SK-N-SH (cell line): ENCODE results near the gene ZNF467. TPM values are rescaled to one million over a fixed set of nuclear protein-coding genes. Genes with fewer than 3 reads are reported as not detected.

Source experiments
- CTCF ChIA-PET: fragments of 300-600, 350-600 bp; formaldehyde crosslinking; extraction: SDS; loops from one replicate; lab custom pipeline; 2021; lab: Yijun Ruan, JAX
- POLR2A ChIA-PET: fragments of 350-600 bp; sonication (Branson Sonifier 250); formaldehyde crosslinking; extraction: SDS; loops from one replicate; lab custom pipeline; 2020; ENCODE audit warnings: antibody characterized with exemption, inconsistent platforms; lab: Yijun Ruan, JAX
- DNase-seq: peaks from one replicate; pipeline ENCODE4 v3.0.0; 2012
- H2AFZ ChIP-seq: fragments of 200-600 bp; sonication (generic); 2 replicates; pipeline ENCODE4 v1.8.1; 2016; ENCODE audit warnings: antibody characterized with exemption, mild to moderate bottlenecking, low read depth
- H3F3A ChIP-seq: fragments of 200-600 bp; sonication (generic); replicated peaks from 2 replicates; pipeline ENCODE3; 2016; ENCODE audit warnings: antibody characterized with exemption, mild to moderate bottlenecking; ENCODE audit not compliant: insufficient read depth
- H3K27ac ChIP-seq, 2 experiments: fragments of 200-500 bp in 1 of 2; fragments of 200-600 bp in 1 of 2; sonication (Bioruptor generic) in 1 of 2; sonication (generic), shearing (Covaris generic) in 1 of 2; 2 replicates each; pipeline versions ENCODE4 v1.5.1 to v1.6.1; 2014 to 2016; ENCODE audit warnings: low read depth in 2 of 2, inconsistent platforms in 1 of 2, low read length in 1 of 2, mild to moderate bottlenecking in 1 of 2, mixed read lengths in 1 of 2
- H3K27me3 ChIP-seq: fragments of 200-600 bp; sonication (generic), shearing (Covaris generic); 2 replicates; pipeline ENCODE4 v1.6.1; 2016; ENCODE audit warnings: mixed run types; ENCODE audit not compliant: insufficient read depth
- H3K36me3 ChIP-seq, 2 experiments: fragments of 200-500 bp in 1 of 2; fragments of 200-600 bp in 1 of 2; sonication (Bioruptor generic) in 1 of 2; sonication (generic) in 1 of 2; replicated peaks in 1 of 2; 2 replicates each; pipeline versions ENCODE3 to v1.5.1; 2014 to 2016; ENCODE audit warnings: low read length in 1 of 2, mild to moderate bottlenecking in 1 of 2; ENCODE audit not compliant: insufficient read depth in 2 of 2, control insufficient read depth in 1 of 2
- H3K4me1 ChIP-seq, 2 experiments: fragments of 200-500 bp in 1 of 2; fragments of 200-600 bp in 1 of 2; sonication (Bioruptor generic) in 1 of 2; sonication (generic), shearing (Covaris generic) in 1 of 2; 2 replicates each; pipeline versions ENCODE4 v1.5.1 to v1.6.1; 2014 to 2016; ENCODE audit warnings: low read depth in 1 of 2, low read length in 1 of 2, mixed run types in 1 of 2; ENCODE audit not compliant: insufficient read depth in 2 of 2, control insufficient read depth in 1 of 2
- H3K4me2 ChIP-seq: fragments of 200-600 bp; sonication (generic), shearing (Covaris generic); 2 replicates; pipeline ENCODE4 v1.6.1; 2017; ENCODE audit warnings: mixed run types
- H3K4me3 ChIP-seq, 2 experiments: fragments of 200-500 bp in 1 of 2; fragments of 200-600 bp in 1 of 2; sonication (Bioruptor generic) in 1 of 2; sonication (generic), shearing (Covaris generic) in 1 of 2; 2 replicates each; pipeline versions ENCODE4 v1.5.1 to v1.8.1; 2014 to 2016; ENCODE audit warnings: low read depth in 2 of 2, inconsistent platforms in 1 of 2, low read length in 1 of 2, mild to moderate bottlenecking in 1 of 2, mixed read lengths in 1 of 2, moderate library complexity in 1 of 2
- H3K79me2 ChIP-seq: fragments of 200-600 bp; sonication (generic); 2 replicates; pipeline ENCODE4 v1.8.1; 2017; ENCODE audit warnings: mild to moderate bottlenecking; ENCODE audit not compliant: insufficient read depth
- H3K9ac ChIP-seq: fragments of 200-600 bp; sonication (generic); 2 replicates; pipeline ENCODE4 v1.6.1; 2017; ENCODE audit warnings: mixed run types
- H3K9me2 ChIP-seq: fragments of 200-600 bp; sonication (generic); 2 replicates; pipeline ENCODE4 v1.6.1; 2017; ENCODE audit warnings: mixed run types
- H3K9me3 ChIP-seq: fragments of 200-600 bp; sonication (generic); 2 replicates; pipeline ENCODE4 v1.6.1; 2017; ENCODE audit warnings: mixed run types, mild to moderate bottlenecking, moderate library complexity
- H4K20me1 ChIP-seq: fragments of 200-600 bp; sonication (generic); 2 replicates; pipeline ENCODE4 v1.6.1; 2017; ENCODE audit warnings: mild to moderate bottlenecking, mixed run types; ENCODE audit not compliant: insufficient read depth
- EP300 ChIP-seq, 2 experiments: IDR thresholded peaks; 2 replicates each; pipeline versions ENCODE4 v1.4.0 to v1.6.1; 2012; ENCODE audit warnings: borderline replicate concordance in 1 of 2, low read depth in 1 of 2, low read length in 1 of 2
- FOSL2 ChIP-seq: IDR thresholded peaks from 2 replicates; pipeline ENCODE4 v1.4.0; 2012; ENCODE audit warnings: low read depth, mild to moderate bottlenecking, moderate library complexity, borderline replicate concordance
- GATA2 ChIP-seq: sonication (generic); formaldehyde crosslinking; IDR thresholded peaks from 2 replicates; pipeline ENCODE4 v1.5.0; 2020; ENCODE audit warnings: mild to moderate bottlenecking, missing genetic modification reagents
- IRF3 ChIP-seq: fragments of 150-350 bp; IDR thresholded peaks from 2 replicates; pipeline ENCODE4 v1.6.1; 2016; ENCODE audit warnings: mild to moderate bottlenecking, low read depth, low read length
- MEF2A ChIP-seq: IDR thresholded peaks from 2 replicates; pipeline ENCODE4 v1.4.0; 2012; ENCODE audit warnings: low read depth, borderline replicate concordance
- POLR2AphosphoS5 ChIP-seq: IDR thresholded peaks from 2 replicates; pipeline ENCODE4 v1.6.1; 2012; ENCODE audit warnings: low read depth, low read length
- RAD21 ChIP-seq: IDR thresholded peaks from 2 replicates; pipeline ENCODE4 v1.6.1; 2012; ENCODE audit warnings: mild to moderate bottlenecking, low read length
- RCOR1 ChIP-seq: fragments of 150-350 bp; IDR thresholded peaks from 2 replicates; pipeline ENCODE4 v1.6.1; 2017; ENCODE audit warnings: antibody characterized with exemption, low read length
- RFX5 ChIP-seq: IDR thresholded peaks from 2 replicates; pipeline ENCODE4 v1.6.1; 2012; ENCODE audit warnings: mild to moderate bottlenecking, improper control_type of control experiment, low read length
- SMC3 ChIP-seq: IDR thresholded peaks from 2 replicates; pipeline ENCODE4 v1.6.1; 2012; ENCODE audit warnings: low read depth, low read length, improper control_type of control experiment
- TEAD4 ChIP-seq: IDR thresholded peaks from 2 replicates; pipeline ENCODE4 v1.4.0; 2012; ENCODE audit warnings: mild to moderate bottlenecking, borderline replicate concordance; ENCODE audit not compliant: insufficient read depth
- USF1 ChIP-seq: IDR thresholded peaks from 2 replicates; pipeline ENCODE4 v1.4.0; 2012; ENCODE audit warnings: low read depth, borderline replicate concordance
- ZBTB33 ChIP-seq: IDR thresholded peaks from 2 replicates; pipeline ENCODE4 v1.4.0; 2012; ENCODE audit warnings: low read depth, borderline replicate concordance
- WGBS: methylation state at CpG from one replicate; pipeline ENCODE4 v1.1.6; 2017; ENCODE audit warnings: low lambda C conversion rate; 5-methylcytosine and 5-hydroxymethylcytosine counted together
- polyA plus RNA-seq, 3 experiments: library from polyadenylated mRNA; depleted of rRNA; stranded (reverse); fragments of >200 nt; gene quantifications; 2 replicates each; pipeline ENCODE4 v1.2.3, GENCODE V29; 2012

The ZNF467 gene
- polyA plus RNA-seq, 1 of the 3 experiments (the other 2 are of a cell fraction) = 4.1 TPM

GRCh38 chr7:149776289-149776688 lies 2.9 kb upstream of the ZNF467 start (continued):
- TF ChIP-seq IRF3 = no peak
- TF ChIP-seq RAD21 = 0 out of 2 replicates have a peak, but pooled peaks have one; percentile 6

GRCh38 chr7:149775176-149775556 lies 1.8 kb upstream of the ZNF467 start:
- Histone ChIP-seq H2AFZ (no peak overlapping the region), H3K79me2 (no peaks in the 10 kb centered on the region), H3K27ac (no peak overlapping the region; a peak in 1 of 4 replicates), H3K4me3 (no peak overlapping the region), H3K4me1 (peaks cover 4 to 54% of the 10 kb centered on the region in 2 experiments; a peak in 1 of 4 replicates), H3F3A (peaks cover 14% of the 10 kb centered on the region), H3K27me3 (no peaks in the 10 kb centered on the region), H3K9me3 (no peaks in the 10 kb centered on the region), H4K20me1 (no peaks in the 10 kb centered on the region), H3K4me2 (no peak overlapping the region), H3K9me2 (no peaks in the 10 kb centered on the region), H3K36me3 (no peaks in the 10 kb centered on the region), H3K9ac (no peak overlapping the region)
- TF ChIP-seq USF1 (no peak), GATA2 (CRISPR knock-in tag) (no peak), ZBTB33 (no peak), POLR2AphosphoS5 (no peak), RCOR1 (no peak), TEAD4 (no peak), FOSL2 (no peak), MEF2A (no peak), EP300 (IDR thresholded peaks at IDR 0.05; ENCODE audit: borderline replicate concordance in 1 of 2, low read depth in 1 of 2, low read length in 1 of 2) (no peak), SMC3 (no peak), RFX5 (no peak)
- ChIA-PET POLR2A (no interaction called here), CTCF (interaction anchor here (1.6 to 12.5 kb wide), 6 partner anchors 9 to 33 kb away, joined by 5 to 132 read pairs (median 9); no protein-coding TSS in a partner anchor)
- WGBS = 88% methylated on average over 5 of the region's 5 CpGs
- no peak for DNase-seq
